ENCODE measurements around the gene VMAC.

Gene VMAC

GRCh38 chr19:5952193-5953029 lies 47.7 kb downstream of the VMAC start:
- DNase-seq: no peak
- TF ChIP-seq POLR2A (IDR thresholded peaks at IDR 0.05; ENCODE audit: low read length): no peak
- no peak for TF ChIP-seq GATA1 (IDR thresholded peaks at IDR 0.05; ENCODE audit: low read depth, low read length)

DNA sequence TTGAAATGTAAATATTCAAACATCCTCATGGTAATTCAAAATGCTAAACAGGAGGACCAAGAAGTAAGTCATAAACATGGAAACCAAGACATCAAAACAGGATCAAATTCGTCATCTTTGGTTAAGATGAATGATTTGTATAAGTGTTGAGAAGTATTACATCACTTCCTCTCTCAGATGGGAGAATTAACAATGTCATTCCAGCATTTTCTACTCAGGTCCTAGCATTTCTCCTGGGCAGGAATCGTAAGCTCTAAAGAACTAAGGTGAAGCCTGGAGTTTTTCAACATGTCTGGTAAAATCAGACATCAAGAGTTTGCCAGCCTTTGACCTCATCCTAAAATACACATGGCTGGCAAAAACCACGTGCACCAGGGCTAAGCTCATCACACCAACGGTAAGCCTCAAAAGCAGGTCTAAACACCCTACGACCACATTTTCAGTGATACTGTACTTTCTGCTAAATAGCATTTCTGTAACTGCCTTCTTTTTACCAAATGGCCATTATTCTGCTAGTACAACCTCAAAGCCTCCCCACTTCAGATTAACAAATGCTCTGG lies 48.4 kb downstream of the VMAC start:
- DNase-seq: no peak
- TF ChIP-seq GATA1 (IDR thresholded peaks at IDR 0.05; ENCODE audit: low read depth, low read length) (no peak), POLR2A (IDR thresholded peaks at IDR 0.05; ENCODE audit: low read length) (no peak)

- TF ChIP-seq GATA1 (IDR thresholded peaks at IDR 0.05; ENCODE audit: low read depth, low read length) (no peak), POLR2A (IDR thresholded peaks at IDR 0.05; ENCODE audit: low read length) (no peak)
- DNase-seq: no peak
These were observed 49.1 kb downstream of the VMAC start for GRCh38 chr19:5953680-5954213.

- DNase-seq: no peak
These were observed 49.6 kb downstream of the VMAC start for GRCh38 chr19:5954293-5954692.

GRCh38 chr19:5955636-5955935 lies 50.9 kb downstream of the VMAC start:
- no peak for DNase-seq
- TF ChIP-seq POLR2A (IDR thresholded peaks at IDR 0.05; ENCODE audit: low read length): no peak
- TF ChIP-seq GATA1 (IDR thresholded peaks at IDR 0.05; ENCODE audit: low read depth, low read length): no peak

More at GRCh38 chr19:5954293-5954692, 49.6 kb downstream of the VMAC start:
- TF ChIP-seq GATA1 (IDR thresholded peaks at IDR 0.05; ENCODE audit: low read depth, low read length): no peak
- no peak for TF ChIP-seq POLR2A (IDR thresholded peaks at IDR 0.05; ENCODE audit: low read length)

- no peak for TF ChIP-seq POLR2A (IDR thresholded peaks at IDR 0.05; ENCODE audit: low read length)
- no peak for TF ChIP-seq GATA1 (IDR thresholded peaks at IDR 0.05; ENCODE audit: low read depth, low read length)
These were observed 51.7 kb downstream of the VMAC start for GRCh38 chr19:5956323-5956722.

GRCh38 chr19:5956728-5957127 lies 52.1 kb downstream of the VMAC start:
- no peak for TF ChIP-seq POLR2A (IDR thresholded peaks at IDR 0.05; ENCODE audit: low read length)
- TF ChIP-seq GATA1 (IDR thresholded peaks at IDR 0.05; ENCODE audit: low read depth, low read length): no peak
- no peak for DNase-seq

More at GRCh38 chr19:5956323-5956722, 51.7 kb downstream of the VMAC start:
- DNase-seq: no peak

DNA sequence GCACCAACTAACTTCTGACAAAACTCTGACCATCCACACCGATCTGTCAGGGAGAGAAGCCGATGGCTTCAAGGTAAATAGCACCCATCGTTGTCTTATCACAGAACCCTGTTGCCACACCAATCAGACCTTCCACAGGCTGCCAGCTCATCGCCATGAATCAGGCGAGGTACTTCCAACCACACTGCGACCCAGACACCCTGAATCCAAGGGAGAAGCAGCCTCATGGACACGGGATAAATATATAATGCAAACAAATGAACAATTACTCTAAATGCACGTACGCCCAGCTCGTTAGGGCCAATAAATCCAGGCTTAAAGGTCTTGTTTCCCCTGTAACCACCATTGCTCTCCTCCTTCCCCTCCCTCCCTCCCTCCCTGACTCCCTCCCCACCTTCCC lies 52.5 kb downstream of the VMAC start:
- DNase-seq: no peak
- TF ChIP-seq GATA1 (IDR thresholded peaks at IDR 0.05; ENCODE audit: low read depth, low read length): no peak
- no peak for TF ChIP-seq POLR2A (IDR thresholded peaks at IDR 0.05; ENCODE audit: low read length)

DNA sequence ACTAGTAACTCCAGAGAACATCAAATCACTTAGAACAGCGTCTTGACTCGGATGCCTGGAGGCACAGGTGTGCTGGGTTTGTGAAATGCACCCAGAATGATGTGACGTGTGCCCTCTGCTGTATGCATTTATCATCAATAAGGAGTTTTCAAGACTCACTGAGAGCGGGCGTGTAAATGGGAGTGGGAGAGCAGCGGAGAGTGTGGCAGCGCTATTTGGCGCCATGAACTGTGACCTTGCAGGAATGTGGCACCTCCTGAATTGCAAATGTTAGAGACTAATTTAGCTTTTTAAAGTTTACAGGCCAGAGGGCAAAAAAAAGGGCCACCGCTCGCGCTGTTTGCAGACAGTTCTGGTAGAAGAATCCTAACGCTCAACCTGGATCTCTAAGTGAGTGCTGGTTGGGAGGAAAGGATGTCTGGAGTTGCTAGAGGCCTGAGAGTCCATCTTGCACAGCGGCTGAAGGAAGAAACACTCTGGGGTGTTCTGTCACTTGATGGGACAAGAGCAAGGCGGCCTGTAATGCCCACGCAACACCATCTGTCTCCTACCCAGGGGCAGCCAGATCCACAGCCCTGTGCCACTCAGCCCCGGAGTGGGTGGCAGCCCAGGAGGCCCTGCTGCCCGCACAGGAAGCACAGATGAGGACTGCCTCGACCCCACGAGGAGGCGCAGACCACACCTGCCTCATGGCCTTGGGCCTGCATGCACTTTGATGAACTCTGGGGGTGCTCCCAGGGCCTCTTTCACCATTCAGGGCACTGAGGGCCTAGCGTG lies 53.6 kb downstream of the VMAC start:
- TF ChIP-seq GATA1 (IDR thresholded peaks at IDR 0.05; ENCODE audit: low read depth, low read length) (no peak), POLR2A (IDR thresholded peaks at IDR 0.05; ENCODE audit: low read length) (no peak)
- no peak for DNase-seq

DNA sequence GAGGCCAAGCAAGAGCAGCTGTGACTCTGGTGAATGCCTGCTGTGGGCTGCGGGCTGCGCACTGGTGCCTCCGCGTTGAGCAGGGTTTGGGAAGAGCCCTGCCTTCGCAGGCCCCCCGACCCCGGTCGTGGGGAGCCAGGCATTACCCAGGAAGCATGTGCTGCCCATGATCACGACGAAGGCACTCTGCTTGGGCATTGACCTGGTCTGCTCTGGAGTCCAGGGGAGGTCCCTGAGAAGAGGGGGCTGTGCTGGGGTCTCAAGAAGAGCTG lies 54.1 kb downstream of the VMAC start:
- TF ChIP-seq POLR2A (IDR thresholded peaks at IDR 0.05; ENCODE audit: low read length) (no peak), GATA1 (IDR thresholded peaks at IDR 0.05; ENCODE audit: low read depth, low read length) (no peak)
- DNase-seq: no peak

- DNase-seq: no peak
- TF ChIP-seq GATA1 (IDR thresholded peaks at IDR 0.05; ENCODE audit: low read depth, low read length) (no peak), POLR2A (IDR thresholded peaks at IDR 0.05; ENCODE audit: low read length) (no peak)
These were observed 54.8 kb downstream of the VMAC start for GRCh38 chr19:5959260-5960004.

Data from erythroblast (primary cell).